HepG2 (cell line): Measurements from ENCODE around the gene NCKAP1. TPM values are rescaled to one million over a fixed set of nuclear protein-coding genes. Genes with fewer than 3 reads are reported as not detected.

Experiments used
- ATAC-seq: fragments of 200-7000 bp; cut with Tn5 transposase; 3 replicates; pipeline ENCODE4 v1.9.1; 2020; ENCODE audit warnings: mild to moderate bottlenecking, moderate library complexity
- BruUV-seq: library from RNA; stranded (reverse); fragments of 400-500 nt; replicated peaks from 2 replicates; lab custom pipeline; 2021; lab: Mats Ljungman, UMichigan
- CTCF ChIA-PET: fragments of 300-600 bp; formaldehyde crosslinking; extraction: SDS; loops from one replicate; lab custom pipeline; 2021; ENCODE audit warnings: low total read pairs, inconsistent platforms, low intra/inter-chr PET ratio; lab: Yijun Ruan, JAX
- POLR2A ChIA-PET: fragments of 350-600 bp; sonication (Branson Sonifier 250); formaldehyde crosslinking; loops from one replicate; lab custom pipeline; 2020; ENCODE audit warnings: antibody characterized with exemption, inconsistent platforms; lab: Yijun Ruan, JAX
- DNase-seq: peaks from one replicate; pipeline ENCODE4 v3.0.0-alpha.2; 2015; ENCODE audit warnings: low spot score
- FAIRE-seq: peaks from 3 replicates; lab custom pipeline; 2011; peaks lifted over from hg19 to GRCh38; lab: Jason Lieb, UNC
- H2AFZ ChIP-seq: one replicate; pipeline ENCODE4 v1.6.1; 2011; ENCODE audit warnings: low read length, inconsistent platforms
- H3K27ac ChIP-seq: fragments of 300-600 bp; 3 replicates; pipeline ENCODE4 v1.8.0; 2011; ENCODE audit warnings: mixed run types, mild to moderate bottlenecking, mixed read lengths, low read length, inconsistent platforms; ENCODE audit not compliant: insufficient read depth; ENCODE audit errors: extremely low read length
- H3K27me3 ChIP-seq, 2 experiments: fragments of 200-600 bp in 1 of 2; 2 replicates in 1 of 2; 3 replicates in 1 of 2; pipeline versions ENCODE4 v1.6.0 to v1.8.0; 2011; ENCODE audit warnings: low read length in 2 of 2, mild to moderate bottlenecking in 2 of 2, moderate library complexity in 2 of 2, inconsistent platforms in 1 of 2; ENCODE audit not compliant: insufficient read depth in 2 of 2, control insufficient read depth in 1 of 2
- H3K36me3 ChIP-seq, 2 experiments: fragments of 200-600 bp in 1 of 2; replicated peaks in 1 of 2; 2 replicates in 1 of 2; 3 replicates in 1 of 2; pipeline versions ENCODE4 v1.5.1 to v1.8.0; 2011; ENCODE audit warnings: low read length in 2 of 2, inconsistent platforms in 1 of 2; ENCODE audit not compliant: insufficient read depth in 2 of 2, control insufficient read depth in 1 of 2
- H3K4me1 ChIP-seq: 2 replicates; pipeline ENCODE4 v1.5.1; 2012; ENCODE audit warnings: low read length, inconsistent platforms; ENCODE audit not compliant: insufficient read depth
- H3K4me2 ChIP-seq: 2 replicates; pipeline ENCODE4 v1.6.0; 2011; ENCODE audit warnings: low read depth, low read length, inconsistent platforms
- H3K4me3 ChIP-seq, 3 experiments: fragments of 200-600 bp in 1 of 3; sonication (generic), shearing (Covaris generic) in 1 of 3; replicated peaks in 1 of 3; 2 replicates each; pipeline ENCODE4 v1.5.1; 2011 to 2016; ENCODE audit warnings: low read length in 3 of 3, inconsistent platforms in 2 of 3, low read depth in 2 of 3, mild to moderate bottlenecking in 2 of 3, control low read depth in 1 of 3, mixed read lengths in 1 of 3; ENCODE audit not compliant: insufficient read depth in 1 of 3
- H3K79me2 ChIP-seq: one replicate; pipeline ENCODE4 v1.6.1; 2011; ENCODE audit warnings: low read length, inconsistent platforms; ENCODE audit not compliant: insufficient read depth
- H3K9ac ChIP-seq: 2 replicates; pipeline ENCODE4 v1.6.0; 2011; ENCODE audit warnings: mild to moderate bottlenecking, low read depth, low read length, inconsistent platforms; ENCODE audit not compliant: insufficient read depth
- H3K9me3 ChIP-seq: 2 replicates; pipeline ENCODE4 v1.5.1; 2012; ENCODE audit warnings: mild to moderate bottlenecking, low read length
- H4K20me1 ChIP-seq: 2 replicates; pipeline ENCODE4 v1.6.0; 2011; ENCODE audit warnings: inconsistent platforms, mild to moderate bottlenecking, low read length, moderate library complexity; ENCODE audit not compliant: insufficient read depth
- NKX3-1 ChIP-seq: sonication (generic); formaldehyde crosslinking; IDR thresholded peaks from 2 replicates; pipeline ENCODE4 v1.5.0; 2020; ENCODE audit warnings: missing genetic modification reagents
- SPEN ChIP-seq: sonication (generic); formaldehyde crosslinking; IDR thresholded peaks from 2 replicates; pipeline ENCODE4 v1.5.1; 2020; ENCODE audit warnings: low read depth, mild to moderate bottlenecking, missing genetic modification reagents
- ZBTB38 ChIP-seq: sonication (generic); formaldehyde crosslinking; IDR thresholded peaks from 2 replicates; pipeline ENCODE4 v1.5.1; 2020; ENCODE audit warnings: mild to moderate bottlenecking, missing genetic modification reagents
- ZNF274 ChIP-seq: sonication (generic); formaldehyde crosslinking; IDR thresholded peaks from 2 replicates; pipeline ENCODE4 v1.5.1; 2020; ENCODE audit warnings: mild to moderate bottlenecking, missing genetic modification reagents
- ZNF350 ChIP-seq: sonication (generic); formaldehyde crosslinking; IDR thresholded peaks from 2 replicates; pipeline ENCODE4 v1.4.0; 2020; ENCODE audit warnings: mild to moderate bottlenecking, low read depth, missing genetic modification reagents, borderline replicate concordance
- ZSCAN30 ChIP-seq: sonication (generic); formaldehyde crosslinking; IDR thresholded peaks from 2 replicates; pipeline ENCODE4 v1.5.0; 2020; ENCODE audit warnings: mild to moderate bottlenecking, missing genetic modification reagents
- WGBS: methylation state at CpG from one replicate; pipeline ENCODE4 v1.1.6; 2017; ENCODE audit warnings: low lambda C conversion rate; 5-methylcytosine and 5-hydroxymethylcytosine counted together
- in situ Hi-C: cut with HindIII; loops from 2 replicates; pipeline ENCODE4 v1.10.0; 2017; ENCODE audit warnings: low pct_unique_long_range_greater_than_20kb; ENCODE audit not compliant: extremely low pct_ligation_motif_present
- intact Hi-C: fragments of 100-400 bp; cut with micrococcal nuclease; formaldehyde crosslinking; loops from one replicate; pipeline ENCODE4 v1.10.0; 2022; ENCODE audit not compliant: unreplicated experiment
- polyA plus RNA-seq, 8 experiments: library from polyadenylated mRNA; depleted of rRNA in 3 of 8; stranded (reverse) in 7 of 8; unstranded in 1 of 8; fragments of >200 nt; fragmentation: Illumina TruSeq in 4 of 8; extraction: Trizol in 4 of 8; gene quantifications; 2 replicates each; pipeline versions ENCODE4 v1.2.1 to v1.2.3, GENCODE V29; 2011 to 2016; ENCODE audit warnings: low read depth in 4 of 8, missing spikeins in 1 of 8, mixed read lengths in 1 of 8; ENCODE audit not compliant: insufficient read depth in 1 of 8
- total RNA-seq, 5 experiments: library from RNA; depleted of rRNA; stranded (reverse); fragments of >200 nt; fragmentation: Illumina TruSeq; extraction: Trizol; gene quantifications; 2 replicates each; pipeline ENCODE4 v1.2.3, GENCODE V29; 2016; ENCODE audit warnings: low read depth in 1 of 5
- TF ChIP-seq, protein P1 (sequence below): sonication (generic); formaldehyde crosslinking; conservative IDR thresholded peaks from 2 replicates; pipeline ENCODE4 v1.4.0; 2020; ENCODE audit warnings: missing genetic modification reagents
- TF ChIP-seq, protein P2 (sequence below): sonication (generic); formaldehyde crosslinking; IDR thresholded peaks from 2 replicates; pipeline ENCODE4 v1.5.0; 2020; ENCODE audit warnings: missing genetic modification reagents

Gene NCKAP1
- total and polyA plus RNA-seq, 2 of the 13 experiments (the other 11 are each of a cell fraction or from before 2014, with no cell fraction given): 72.1 to 96.3 TPM

GRCh38 chr2:182946958-182947369 is 91.3 kb downstream of the NCKAP1 start (continued):
- TF ChIP-seq, protein P1, sequence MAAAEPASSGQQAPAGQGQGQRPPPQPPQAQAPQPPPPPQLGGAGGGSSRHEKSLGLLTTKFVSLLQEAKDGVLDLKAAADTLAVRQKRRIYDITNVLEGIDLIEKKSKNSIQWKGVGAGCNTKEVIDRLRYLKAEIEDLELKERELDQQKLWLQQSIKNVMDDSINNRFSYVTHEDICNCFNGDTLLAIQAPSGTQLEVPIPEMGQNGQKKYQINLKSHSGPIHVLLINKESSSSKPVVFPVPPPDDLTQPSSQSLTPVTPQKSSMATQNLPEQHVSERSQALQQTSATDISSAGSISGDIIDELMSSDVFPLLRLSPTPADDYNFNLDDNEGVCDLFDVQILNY (CRISPR knock-in tag): no peak

- no TSS peak for BruUV-seq
- in situ Hi-C loops: no loop called here
- Histone ChIP-seq H3K27me3 (no peaks in the 10 kb centered on the region), H4K20me1 (no peaks in the 10 kb centered on the region), H3K4me1 (no peaks in the 10 kb centered on the region), H2AFZ (no peak overlapping the region), H3K27ac (no peak overlapping the region), H3K36me3 (peaks cover 10 to 52% of the 10 kb centered on the region in 2 experiments), H3K79me2 (no peaks in the 10 kb centered on the region), H3K4me2 (no peak overlapping the region), H3K9me3 (no peaks in the 10 kb centered on the region), H3K9ac (no peak overlapping the region), H3K4me3 (no peak overlapping the region)
- intact Hi-C loops: no loop called here
- no peak for ATAC-seq
- POLR2A ChIA-PET: no interaction called here
- CTCF ChIA-PET: no interaction called here
- TF ChIP-seq SPEN (CRISPR knock-in tag) (no peak), ZNF350 (CRISPR knock-in tag) (no peak), NKX3-1 (CRISPR knock-in tag) (no peak), ZSCAN30 (CRISPR knock-in tag) (no peak), ZNF274 (CRISPR knock-in tag) (no peak), ZBTB38 (CRISPR knock-in tag) (no peak)
- TF ChIP-seq, protein P2, sequence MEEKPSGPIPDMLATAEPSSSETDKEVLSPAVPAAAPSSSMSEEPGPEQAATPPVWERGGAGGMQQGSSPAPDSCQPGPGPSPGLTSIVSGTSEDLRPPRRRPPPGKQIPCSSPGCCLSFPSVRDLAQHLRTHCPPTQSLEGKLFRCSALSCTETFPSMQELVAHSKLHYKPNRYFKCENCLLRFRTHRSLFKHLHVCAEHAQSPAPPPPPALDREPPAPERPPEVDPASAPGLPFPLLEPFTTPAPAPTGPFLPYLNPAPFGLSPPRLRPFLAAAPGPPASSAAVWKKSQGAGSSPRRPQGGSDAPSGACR (CRISPR knock-in tag): no peak
- no peak for DNase-seq
- FAIRE-seq: no peak
- 42% methylated on average over 2 of the region's 2 CpGs for WGBS
Measured at GRCh38 chr2:182943339-182943738, 94.9 kb downstream of the NCKAP1 start.
